Stimulated activated CD8-positive, alpha-beta memory T cell treated with anti-CD3 and anti-CD28 coated beads, Interleukin-15, amount 100 ng/mL, for 1 hour (primary cell): Measurements from ENCODE around the gene PGA3.
"Not testable (repeated sequence)": the region's sequence is repeated elsewhere in the genome, so short reads cannot be mapped to it uniquely, and the experiment has no call there.

Experiments used
- DNase-seq: peaks from one replicate; pipeline ENCODE4 v3.0.0-alpha.2; 2020; ENCODE audit warnings: low read depth

Gene PGA3

GRCh38 chr11:61252332-61252731 is 49.0 kb downstream of the PGA3 start:
- DNase-seq, result not testable (repeated sequence)

GRCh38 chr11:61254403-61255025 is 51.2 kb downstream of the PGA3 start:
- peak; percentile 36 for DNase-seq

DNA sequence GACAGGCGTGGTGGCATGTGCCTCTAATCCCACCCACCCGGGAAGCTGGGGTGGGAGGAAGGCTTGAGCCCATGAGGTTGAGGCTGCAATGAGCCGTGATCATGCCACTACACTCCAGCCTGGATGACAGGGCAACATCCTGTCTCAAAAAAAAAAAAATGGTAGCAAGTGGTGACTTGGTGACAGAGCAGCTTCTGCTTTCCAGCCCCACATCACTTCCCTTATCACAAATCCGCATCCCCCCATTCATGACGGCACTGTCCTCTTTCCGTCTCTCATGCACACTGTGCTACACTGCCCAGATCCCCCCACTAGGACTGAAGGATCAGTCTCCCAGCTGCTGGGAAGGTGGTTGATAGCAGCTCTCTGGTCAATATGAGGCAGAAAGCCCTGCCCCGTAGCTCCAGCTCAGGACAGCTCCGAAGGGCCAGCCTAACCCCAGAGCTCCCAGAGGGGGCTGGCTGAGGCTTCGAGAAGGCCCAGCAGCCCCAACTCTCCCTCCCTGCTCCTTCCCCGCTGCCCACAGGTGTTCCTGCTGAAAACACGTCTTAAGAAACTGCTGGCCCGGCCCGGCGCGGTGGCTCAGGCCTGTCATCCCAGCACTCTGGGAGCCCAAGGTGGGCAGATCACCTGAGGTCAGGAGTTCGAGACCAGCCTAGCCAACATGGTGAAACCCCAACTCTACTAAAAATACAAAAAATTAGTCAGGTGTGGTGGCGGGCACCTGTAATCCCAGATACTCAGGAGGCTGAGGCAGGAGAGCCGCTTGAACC is 53.6 kb downstream of the PGA3 start:
- no peak for DNase-seq

DNA sequence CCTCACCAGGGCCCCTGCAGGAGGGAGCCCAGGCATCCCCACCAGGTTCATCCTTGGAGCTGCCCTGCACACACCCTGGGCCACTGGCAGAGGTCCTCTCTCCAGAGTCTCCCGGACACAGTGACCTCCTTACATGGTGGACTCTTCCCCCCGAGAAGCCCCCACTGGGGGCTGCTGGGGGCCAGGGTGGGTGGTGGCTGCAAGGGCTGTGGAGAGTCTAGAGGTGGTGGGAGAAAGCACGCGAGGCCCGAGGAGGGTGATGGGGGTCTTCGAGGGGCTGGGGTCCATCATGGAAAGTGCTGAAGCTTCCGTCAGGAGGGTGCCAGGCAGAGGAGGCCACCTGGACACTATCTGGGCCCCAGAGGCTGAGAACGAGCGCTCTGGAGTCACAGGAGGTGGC is 55.2 kb downstream of the PGA3 start:
- DNase-seq, result no peak

DNA sequence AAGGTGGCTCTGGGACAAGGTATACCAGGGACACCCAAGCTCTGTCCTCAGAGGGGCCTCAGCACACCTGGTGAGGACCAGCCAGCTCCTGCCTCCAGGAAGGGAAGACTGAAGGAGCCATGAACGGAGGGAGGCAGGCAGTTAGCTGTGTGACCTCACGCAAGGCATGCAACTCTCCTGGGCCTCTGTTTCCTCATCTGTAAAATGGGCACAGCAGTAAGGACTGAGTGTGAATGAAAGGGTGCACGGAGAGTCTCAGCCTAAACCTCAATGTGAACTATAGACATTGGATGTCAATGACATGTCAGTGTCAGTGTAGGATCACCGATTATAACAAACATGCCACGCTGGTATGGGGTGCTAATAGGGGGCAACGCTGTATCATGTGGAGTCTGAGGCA is 56.0 kb downstream of the PGA3 start:
- DNase-seq, result no peak
